IMR-90 (cell line): ENCODE measurements around the gene MYBL2. TPM values are rescaled to one million over a fixed set of nuclear protein-coding genes. Genes with fewer than 3 reads are reported as not detected.
A peak's percentile ranks its signal among the peaks of the same experiment; 100 is the strongest.

ENCODE experiments used
- ATAC-seq: fragments of 200-7000 bp; cut with Tn5 transposase; 2 replicates; pipeline ENCODE4 v1.9.1; 2020; ENCODE audit warnings: low read depth, mild to moderate bottlenecking, moderate library complexity
- BruUV-seq: library from RNA; stranded (reverse); fragments of 400-500 nt; replicated peaks from 2 replicates; lab custom pipeline; 2021; lab: Mats Ljungman, UMichigan
- CTCF ChIA-PET: fragments of 300-600 bp; formaldehyde crosslinking; extraction: SDS; loops from one replicate; lab custom pipeline; 2021; ENCODE audit warnings: antibody characterized with exemption; lab: Yijun Ruan, JAX
- POLR2A ChIA-PET: fragments of 300-600 bp; sonication (Branson Sonifier 250); formaldehyde crosslinking; loops from one replicate; lab custom pipeline; 2022; ENCODE audit warnings: antibody characterized with exemption; ENCODE audit not compliant: unreplicated experiment; lab: Charles Lee
- DNase-seq: peaks from one replicate; pipeline ENCODE4 v3.0.0; 2013
- H2AFZ ChIP-seq: replicated peaks from 2 replicates; pipeline ENCODE3; 2013; ENCODE audit warnings: low read length, mild to moderate bottlenecking; ENCODE audit not compliant: poor library complexity
- H2AK5ac ChIP-seq: 2 replicates; pipeline ENCODE4 v1.6.1; 2013; ENCODE audit warnings: low read depth, low read length, inconsistent platforms
- H2AK9ac ChIP-seq: replicated peaks from 2 replicates; pipeline ENCODE3; 2013; ENCODE audit warnings: mild to moderate bottlenecking, low read depth, low read length, moderate library complexity; ENCODE audit not compliant: poor library complexity
- H2BK120ac ChIP-seq: 2 replicates; pipeline ENCODE4 v1.6.1; 2013; ENCODE audit warnings: low read depth, low read length, inconsistent platforms
- H2BK15ac ChIP-seq: 3 replicates; pipeline ENCODE4 v1.6.1; 2013; ENCODE audit warnings: low read depth, low read length, inconsistent platforms
- H2BK20ac ChIP-seq: 2 replicates; pipeline ENCODE4 v1.6.1; 2013; ENCODE audit warnings: low read depth, mild to moderate bottlenecking, inconsistent platforms, low read length, moderate library complexity
- H2BK5ac ChIP-seq: 2 replicates; pipeline ENCODE4 v1.6.1; 2013; ENCODE audit warnings: mild to moderate bottlenecking, low read depth, low read length, inconsistent platforms; ENCODE audit not compliant: poor library complexity, severe bottlenecking
- H3K14ac ChIP-seq: replicated peaks from 2 replicates; pipeline ENCODE4 v1.6.1; 2013; ENCODE audit warnings: low read depth, low read length, inconsistent platforms
- H3K18ac ChIP-seq: 2 replicates; pipeline ENCODE4 v1.6.1; 2013; ENCODE audit warnings: low read depth, low read length, control low read depth
- H3K23ac ChIP-seq: 2 replicates; pipeline ENCODE4 v1.6.1; 2013; ENCODE audit warnings: low read depth, low read length, inconsistent platforms
- H3K27ac ChIP-seq: 2 replicates; pipeline ENCODE4 v1.5.1; 2013; ENCODE audit warnings: mild to moderate bottlenecking, control low read depth, low read length; ENCODE audit not compliant: insufficient read depth
- H3K27me3 ChIP-seq: 2 replicates; pipeline ENCODE4 v1.6.1; 2013; ENCODE audit warnings: low read length; ENCODE audit not compliant: control insufficient read depth, insufficient read depth
- H3K36me3 ChIP-seq: 2 replicates; pipeline ENCODE4 v1.6.1; 2013; ENCODE audit warnings: low read length, mixed read lengths; ENCODE audit not compliant: control insufficient read depth, insufficient read depth
- H3K4ac ChIP-seq: 2 replicates; pipeline ENCODE4 v1.6.1; 2013; ENCODE audit warnings: low read depth, low read length, inconsistent platforms
- H3K4me1 ChIP-seq: 2 replicates; pipeline ENCODE4 v1.6.1; 2013; ENCODE audit warnings: low read length, mixed read lengths; ENCODE audit not compliant: control insufficient read depth, insufficient read depth
- H3K4me2 ChIP-seq: 2 replicates; pipeline ENCODE4 v1.6.1; 2013; ENCODE audit warnings: low read depth, mild to moderate bottlenecking, control low read depth, low read length, moderate library complexity
- H3K4me3 ChIP-seq: 2 replicates; pipeline ENCODE4 v1.5.1; 2013; ENCODE audit warnings: low read depth, mild to moderate bottlenecking, control low read depth, low read length, moderate library complexity; ENCODE audit not compliant: insufficient read depth
- H3K56ac ChIP-seq: 2 replicates; pipeline ENCODE4 v1.6.1; 2013; ENCODE audit warnings: low read length, inconsistent platforms; ENCODE audit not compliant: insufficient read depth; ENCODE audit errors: extremely low read depth
- H3K79me1 ChIP-seq, 2 experiments: 2 replicates each; pipeline ENCODE4 v1.6.1; 2013; ENCODE audit warnings: low read length in 2 of 2, inconsistent platforms in 1 of 2, low read depth in 1 of 2
- H3K9ac ChIP-seq: 2 replicates; pipeline ENCODE4 v1.6.1; 2013; ENCODE audit warnings: low read depth, low read length, control low read depth
- H3K9me1 ChIP-seq: 2 replicates; pipeline ENCODE4 v1.6.1; 2013; ENCODE audit warnings: low read length, inconsistent platforms; ENCODE audit not compliant: insufficient read depth
- H3K9me3 ChIP-seq: 2 replicates; pipeline ENCODE4 v1.6.1; 2013; ENCODE audit warnings: low read length; ENCODE audit not compliant: control insufficient read depth, insufficient read depth
- H4K20me1 ChIP-seq: 2 replicates; pipeline ENCODE4 v1.6.1; 2013; ENCODE audit warnings: low read length, inconsistent platforms; ENCODE audit not compliant: insufficient read depth
- H4K5ac ChIP-seq: 2 replicates; pipeline ENCODE4 v1.6.1; 2013; ENCODE audit warnings: mild to moderate bottlenecking, low read depth, low read length, control low read depth
- H4K8ac ChIP-seq, 2 experiments: 2 replicates each; pipeline ENCODE4 v1.6.1; 2013; ENCODE audit warnings: low read depth in 2 of 2, low read length in 2 of 2, control low read depth in 1 of 2, inconsistent platforms in 1 of 2
- H4K91ac ChIP-seq: 2 replicates; pipeline ENCODE4 v1.6.1; 2013; ENCODE audit warnings: low read depth, low read length, inconsistent platforms; ENCODE audit not compliant: insufficient read depth
- CEBPB ChIP-seq: IDR thresholded peaks from 2 replicates; pipeline ENCODE4 v1.6.1; 2012; ENCODE audit warnings: low read depth, low read length, improper control_type of control experiment
- CHD1 ChIP-seq: IDR thresholded peaks from 2 replicates; pipeline ENCODE4 v1.6.1; 2012; ENCODE audit warnings: low read depth, low read length, improper control_type of control experiment
- CTCF ChIP-seq: conservative IDR thresholded peaks from 2 replicates; pipeline ENCODE4 v1.5.1; 2012; ENCODE audit warnings: mild to moderate bottlenecking, low read depth, low read length, improper control_type of control experiment
- ELK1 ChIP-seq: fragments of 150-350 bp; IDR thresholded peaks from 2 replicates; pipeline ENCODE4 v1.6.1; 2016; ENCODE audit warnings: low read depth, mild to moderate bottlenecking, low read length, moderate library complexity, borderline replicate concordance
- FOS ChIP-seq: fragments of 150-350 bp; IDR thresholded peaks from 2 replicates; pipeline ENCODE4 v1.6.1; 2016; ENCODE audit warnings: low read depth, low read length
- MAFK ChIP-seq: IDR thresholded peaks from 2 replicates; pipeline ENCODE4 v1.6.1; 2012; ENCODE audit warnings: low read depth, low read length, improper control_type of control experiment
- MAZ ChIP-seq: IDR thresholded peaks from 2 replicates; pipeline ENCODE4 v1.6.1; 2012; ENCODE audit warnings: low read depth, mild to moderate bottlenecking, low read length, improper control_type of control experiment, moderate library complexity, borderline replicate concordance
- NFE2L2 ChIP-seq: fragments of 150-350 bp; IDR thresholded peaks from 2 replicates; pipeline ENCODE4 v1.6.1; 2016; ENCODE audit warnings: low read depth, mild to moderate bottlenecking, low read length
- POLR2A ChIP-seq: IDR thresholded peaks from 2 replicates; pipeline ENCODE4 v1.6.1; 2012; ENCODE audit warnings: mild to moderate bottlenecking, low read depth, low read length
- RAD21 ChIP-seq: IDR thresholded peaks from 2 replicates; pipeline ENCODE4 v1.6.1; 2012; ENCODE audit warnings: low read length, improper control_type of control experiment
- RCOR1 ChIP-seq: IDR thresholded peaks from 2 replicates; pipeline ENCODE4 v1.6.1; 2012; ENCODE audit warnings: mild to moderate bottlenecking, low read length, improper control_type of control experiment; ENCODE audit not compliant: insufficient replicate concordance
- RFX5 ChIP-seq: IDR thresholded peaks from 2 replicates; pipeline ENCODE4 v1.8.0; 2012; ENCODE audit warnings: low read depth, mild to moderate bottlenecking, low read length, moderate library complexity
- SMC3 ChIP-seq: fragments of 150-350 bp; IDR thresholded peaks from 2 replicates; pipeline ENCODE4 v1.6.1; 2016; ENCODE audit warnings: low read depth, mild to moderate bottlenecking, antibody characterized with exemption, low read length, moderate library complexity
- USF2 ChIP-seq: fragments of 150-350 bp; IDR thresholded peaks from 2 replicates; pipeline ENCODE4 v1.6.1; 2017; ENCODE audit warnings: mild to moderate bottlenecking, antibody characterized with exemption, low read length, low read depth
- WGBS, 2 experiments: methylation state at CpG; one replicate each; pipeline versions ENCODE4 v1.1.5 to v1.1.7; 2013; ENCODE audit warnings: missing lambda C conversion rate in 2 of 2; ENCODE audit not compliant: insufficient read length in 1 of 2; ENCODE audit errors: extremely low coverage in 2 of 2; 5-methylcytosine and 5-hydroxymethylcytosine counted together
- dilution Hi-C: fragments of 300-500 bp; cut with HindIII; formaldehyde crosslinking; loops from one replicate; pipeline ENCODE4 v1.14.3; 2018; ENCODE audit warnings: low sequenced_read_pairs; ENCODE audit not compliant: unreplicated experiment
- in situ Hi-C: fragments of 300-500 bp; cut with MboI; formaldehyde crosslinking; loops from 3 replicates; pipeline ENCODE4 v1.14.3; 2019; ENCODE audit warnings: low sequenced_read_pairs, inconsistent platforms, mixed read lengths
- intact Hi-C: fragments of 100-400 bp; cut with micrococcal nuclease; formaldehyde crosslinking; loops from 2 replicates; pipeline ENCODE4 v1.10.0; 2022
- polyA plus RNA-seq, 3 experiments: library from polyadenylated mRNA; depleted of rRNA; stranded (reverse); fragments of >200 nt; gene quantifications; 2 replicates each; pipeline ENCODE4 v1.2.3, GENCODE V29; 2012; ENCODE audit warnings: low replicate concordance in 1 of 3
- total RNA-seq: library from RNA; depleted of rRNA; stranded (reverse); fragments of >200 nt; gene quantifications from 2 replicates; pipeline ENCODE4 v1.2.3, GENCODE V29; 2012

The MYBL2 gene
- total and polyA plus RNA-seq, 2 of the 4 experiments (the other 2 are of a cell fraction), result 12.4 to 23.1 TPM

- Histone ChIP-seq H4K8ac (no peak overlapping the region), H2BK120ac (no peak overlapping the region), H2AFZ (no peak overlapping the region), H2BK5ac (no peak overlapping the region), H2AK5ac (no peak overlapping the region), H3K79me1 (no peaks in the 10 kb centered on the region), H3K27ac (no peak overlapping the region), H2BK20ac (no peak overlapping the region), H3K18ac (no peak overlapping the region), H3K36me3 (peaks cover 7% of the 10 kb centered on the region), H3K14ac (no peak overlapping the region), H3K4me2 (no peak overlapping the region), H3K9me1 (no peaks in the 10 kb centered on the region), H2BK15ac (no peak overlapping the region), H3K9me3 (no peaks in the 10 kb centered on the region), H4K91ac (no peak overlapping the region), H3K23ac (no peak overlapping the region), H2AK9ac (peak overlapping the region; percentile 37), H3K9ac (no peak overlapping the region), H3K56ac (no peak overlapping the region), H4K5ac (no peak overlapping the region), H3K4me1 (no peaks in the 10 kb centered on the region), H3K27me3 (no peaks in the 10 kb centered on the region), H3K4ac (no peak overlapping the region), H4K20me1 (no peaks in the 10 kb centered on the region), H3K4me3 (no peak overlapping the region)
- no CpG with 5 or more reads among the region's 3 CpGs for WGBS, 2 experiments
- CTCF ChIA-PET, result no interaction called here
- in situ Hi-C loops (no loop called here), dilution Hi-C loops (no loop called here), intact Hi-C loops (no loop called here)
- no peak for TF ChIP-seq NFE2L2
- no peak for TF ChIP-seq RCOR1
- no peak for TF ChIP-seq ELK1
- no peak for TF ChIP-seq MAFK
- no peak for TF ChIP-seq CTCF
- TF ChIP-seq SMC3, result no peak
- no peak for TF ChIP-seq CEBPB
- no peak for TF ChIP-seq USF2
- no peak for TF ChIP-seq RAD21
- TF ChIP-seq RFX5, result no peak
- no peak for TF ChIP-seq POLR2A
- TF ChIP-seq FOS, result no peak
- TF ChIP-seq CHD1, result no peak
- no peak for TF ChIP-seq MAZ
- no TSS peak for BruUV-seq
- DNase-seq (no peak), ATAC-seq (no peak)
- POLR2A ChIA-PET, result no interaction called here
Observed at GRCh38 chr20:43650997-43651525, 15.9 kb upstream of the MYBL2 start.
